ENCODE data around the gene ST3GAL6. TPM values are rescaled to one million over a fixed set of nuclear protein-coding genes. Genes with fewer than 3 reads are reported as not detected.

The ST3GAL6 gene
- total and polyA plus RNA-seq, 2 donors (not counting 3 experiments of a cell fraction or from before 2014, with no cell fraction given), result 13.2 to 35.9 TPM

- Histone ChIP-seq H2AFZ (ENCODE audit: low read depth, low read length) (no peak overlapping the region), H3K4me2 (ENCODE audit: insufficient read depth, low read length) (no peak overlapping the region), H3K9ac (replicated peaks; ENCODE audit: extremely low read depth, insufficient read depth, low read length) (no peak overlapping the region), H3K36me3 (ENCODE audit: control insufficient read depth in 2 of 2, extremely low read depth in 1 of 2, insufficient read depth in 2 of 2, low read length in 2 of 2) (peaks cover 0 to 12% of the 10 kb centered on the region in 2 experiments), H3K4me3 (replicated peaks in 1 of 3; ENCODE audit: insufficient read depth in 1 of 3, low read depth in 1 of 3, low read length in 3 of 3) (no peak overlapping the region), H4K20me1 (replicated peaks; ENCODE audit: control insufficient read depth, extremely low read depth, insufficient read depth, low read length) (no peaks in the 10 kb centered on the region), H3K9me3 (replicated peaks; ENCODE audit: control insufficient read depth, insufficient read depth, low read length) (no peaks in the 10 kb centered on the region), H3K27me3 (ENCODE audit: control insufficient read depth in 2 of 2, insufficient read depth in 2 of 2, low read length in 2 of 2) (no peaks in the 10 kb centered on the region), H3K9me1 (replicated peaks; ENCODE audit: control insufficient read depth, extremely low read depth, insufficient read depth, low read length) (no peaks in the 10 kb centered on the region), H3K4me1 (ENCODE audit: control insufficient read depth, extremely low read depth, insufficient read depth, low read length) (peaks cover 36% of the 10 kb centered on the region), H3K27ac (ENCODE audit: insufficient read depth, low read depth, low read length) (no peak overlapping the region), H3K79me2 (ENCODE audit: control insufficient read depth, insufficient read depth, low read length) (no peaks in the 10 kb centered on the region)
- FAIRE-seq, result no peak
- no TSS peak for BruUV-seq (replicated peaks)
- ChIA-PET POLR2A (no interaction called here), CTCF (interaction anchor here (1.3 kb wide), 1 partner anchor 174 kb away, joined by 4 read pairs; no protein-coding TSS in a partner anchor)
- dilution Hi-C loops (cut with MboI; ENCODE audit: extremely low pct_ligation_motif_present, low sequenced_read_pairs), result no loop called here
- intact Hi-C loops (cut with micrococcal nuclease), result no loop called here
- TF ChIP-seq CTCF (IDR thresholded peaks at IDR 0.05; ENCODE audit: extremely low read depth in 1 of 2, insufficient read depth in 1 of 2, low read depth in 1 of 2, low read length in 2 of 2) (no peak), FOS (IDR thresholded peaks at IDR 0.05; ENCODE audit: borderline replicate concordance, insufficient read depth, low read length) (no peak), POLR2A (IDR thresholded peaks at IDR 0.05; ENCODE audit: low read depth, low read length) (no peak), GATA2 (IDR thresholded peaks at IDR 0.05; ENCODE audit: insufficient read depth, insufficient read length, low read depth, low read length) (no peak), EZH2 (IDR thresholded peaks at IDR 0.05; ENCODE audit: borderline replicate concordance, low read depth, low read length, severe bottlenecking) (no peak), MYC (IDR thresholded peaks at IDR 0.05; ENCODE audit: low read depth, low read length) (no peak), POLR2AphosphoS5 (IDR thresholded peaks at IDR 0.05; ENCODE audit: insufficient read depth, low read depth, low read length) (no peak), JUN (IDR thresholded peaks at IDR 0.05; ENCODE audit: borderline replicate concordance, insufficient read depth, insufficient read length, low read depth) (no peak), MAX (IDR thresholded peaks at IDR 0.05; ENCODE audit: insufficient read depth, insufficient read length) (no peak)
- no peak for DNase-seq (ENCODE audit: low read depth, low spot score)
Measured at GRCh38 chr3:98776140-98776493, 13.0 kb downstream of the ST3GAL6 start.

Measured in endothelial cell of umbilical vein (primary cell).